Astrocyte of the hippocampus (primary cell): ENCODE measurements around the gene ZC3H14.
"Not testable (repeated sequence)": the region's sequence is repeated elsewhere in the genome, so short reads cannot be mapped to it uniquely, and the experiment has no call there.

Experiments used
- DNase-seq: peaks from one replicate; pipeline ENCODE4 v3.0.0; 2011; ENCODE audit warnings: low read depth, low spot score

Gene ZC3H14, protein sequence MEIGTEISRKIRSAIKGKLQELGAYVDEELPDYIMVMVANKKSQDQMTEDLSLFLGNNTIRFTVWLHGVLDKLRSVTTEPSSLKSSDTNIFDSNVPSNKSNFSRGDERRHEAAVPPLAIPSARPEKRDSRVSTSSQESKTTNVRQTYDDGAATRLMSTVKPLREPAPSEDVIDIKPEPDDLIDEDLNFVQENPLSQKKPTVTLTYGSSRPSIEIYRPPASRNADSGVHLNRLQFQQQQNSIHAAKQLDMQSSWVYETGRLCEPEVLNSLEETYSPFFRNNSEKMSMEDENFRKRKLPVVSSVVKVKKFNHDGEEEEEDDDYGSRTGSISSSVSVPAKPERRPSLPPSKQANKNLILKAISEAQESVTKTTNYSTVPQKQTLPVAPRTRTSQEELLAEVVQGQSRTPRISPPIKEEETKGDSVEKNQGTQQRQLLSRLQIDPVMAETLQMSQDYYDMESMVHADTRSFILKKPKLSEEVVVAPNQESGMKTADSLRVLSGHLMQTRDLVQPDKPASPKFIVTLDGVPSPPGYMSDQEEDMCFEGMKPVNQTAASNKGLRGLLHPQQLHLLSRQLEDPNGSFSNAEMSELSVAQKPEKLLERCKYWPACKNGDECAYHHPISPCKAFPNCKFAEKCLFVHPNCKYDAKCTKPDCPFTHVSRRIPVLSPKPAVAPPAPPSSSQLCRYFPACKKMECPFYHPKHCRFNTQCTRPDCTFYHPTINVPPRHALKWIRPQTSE

GRCh38 chr14:88562831-88563686, at the start of gene ZC3H14:
TSS of gene ZC3H14 (plus strand) at chr14:88563037. CDS start at chr14:88563134, 97 bp downstream.
- DNase-seq: peak; percentile 97

- DNase-seq: no peak
Measured at GRCh38 chr14:88515499-88516221, 47.2 kb upstream of the ZC3H14 start.

GRCh38 chr14:88516861-88517357, 45.9 kb upstream of the ZC3H14 start:
- no peak for DNase-seq

DNA sequence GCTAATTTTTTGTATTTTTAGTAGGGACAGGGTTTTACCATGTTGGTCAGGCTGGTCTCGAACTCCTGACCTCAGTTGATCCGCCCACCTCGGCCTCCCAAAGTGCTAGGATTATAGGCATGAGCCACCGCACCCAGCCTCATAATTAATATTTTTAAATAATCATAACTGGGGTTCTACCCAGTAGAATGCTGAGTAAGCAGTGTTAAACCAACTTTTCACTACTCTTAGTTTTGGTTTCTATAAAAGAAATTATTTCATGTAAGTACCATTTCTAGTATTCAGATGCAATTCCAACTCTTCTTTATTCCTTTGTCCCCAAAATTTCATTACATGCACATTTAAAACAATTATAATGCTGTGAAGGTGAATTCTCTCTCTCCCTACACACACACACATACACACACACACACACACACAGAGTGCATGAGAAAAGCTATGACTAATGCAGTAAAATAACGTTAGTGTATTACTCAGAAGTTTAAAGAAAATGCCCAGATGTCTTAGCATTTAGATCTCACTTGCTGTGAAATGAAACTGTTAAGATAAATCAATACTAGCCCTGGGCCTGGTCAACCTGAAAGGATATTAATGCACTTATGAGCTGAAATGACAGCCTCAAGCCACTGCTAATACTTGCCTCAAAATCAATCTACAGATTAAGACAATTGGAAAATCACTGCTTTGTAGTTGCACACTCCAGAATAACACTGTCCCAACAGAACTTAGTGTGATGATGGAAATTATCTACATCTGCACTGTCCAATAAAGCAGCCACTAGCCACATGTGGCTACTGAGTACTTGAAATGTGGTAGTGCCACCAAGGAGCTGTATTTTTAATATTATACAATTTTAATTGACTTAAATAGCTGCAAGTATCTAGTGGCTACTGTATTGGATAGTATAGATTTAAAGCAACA, 44.0 kb upstream of the ZC3H14 start:
- peak; percentile 42 for DNase-seq

DNA sequence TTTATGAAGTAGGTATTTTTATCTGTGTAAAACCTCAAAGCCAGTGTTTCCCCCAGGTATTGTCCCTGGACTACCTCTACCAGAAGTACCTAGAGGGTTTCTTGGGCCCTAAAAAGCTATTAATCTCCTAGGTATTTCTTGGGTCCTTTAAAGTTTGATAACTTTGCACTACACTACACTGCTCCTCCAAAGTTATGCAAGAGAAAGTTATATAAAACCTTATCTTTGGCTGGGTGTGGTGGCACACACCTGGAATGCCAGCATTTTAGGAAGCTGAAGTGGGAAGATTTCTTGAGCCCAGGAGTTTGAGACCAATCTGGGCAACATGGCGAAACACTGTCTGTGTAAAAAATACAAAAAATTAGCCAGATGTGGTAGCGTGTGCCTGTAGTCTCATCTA, 42.9 kb upstream of the ZC3H14 start:
- DNase-seq: no peak

DNA sequence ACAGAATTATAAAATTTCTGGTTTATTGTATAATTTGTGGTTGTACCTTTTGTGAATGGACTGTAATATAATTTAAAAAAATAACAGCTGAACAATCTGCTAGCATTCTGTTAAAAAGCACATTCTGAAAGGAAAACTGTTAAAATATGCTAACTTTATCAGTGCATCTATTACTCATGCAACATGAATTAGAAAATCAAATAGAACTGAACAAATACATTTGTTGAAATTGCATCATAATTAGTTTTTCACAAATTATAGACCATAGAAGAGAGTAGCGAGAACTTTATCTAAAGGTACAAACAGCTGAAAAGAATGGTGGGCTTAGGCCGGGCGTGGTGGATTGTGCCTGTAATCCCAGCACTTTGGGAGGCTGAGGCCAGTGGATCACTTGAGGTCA, 41.0 kb upstream of the ZC3H14 start:
- peak; percentile 4 for DNase-seq

DNA sequence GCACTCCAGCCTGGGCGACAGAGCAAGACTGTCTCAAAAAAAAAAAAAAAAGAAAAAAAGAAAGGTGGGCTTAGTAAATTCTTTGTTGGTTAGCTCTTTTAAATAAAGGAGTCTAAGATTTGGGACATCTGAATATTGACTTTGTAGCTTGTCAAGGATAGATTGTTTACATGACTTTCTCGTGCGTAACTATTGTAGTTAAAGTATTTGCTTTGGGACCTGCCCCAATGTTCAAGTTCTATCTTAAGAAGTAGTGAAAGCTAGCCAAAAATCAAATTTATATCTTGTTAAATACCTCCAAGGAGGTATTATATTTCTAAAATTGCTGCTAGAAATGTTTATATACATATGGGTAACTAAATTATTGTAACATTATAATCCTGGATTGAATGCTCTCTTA, 40.4 kb upstream of the ZC3H14 start:
- no peak for DNase-seq

DNA sequence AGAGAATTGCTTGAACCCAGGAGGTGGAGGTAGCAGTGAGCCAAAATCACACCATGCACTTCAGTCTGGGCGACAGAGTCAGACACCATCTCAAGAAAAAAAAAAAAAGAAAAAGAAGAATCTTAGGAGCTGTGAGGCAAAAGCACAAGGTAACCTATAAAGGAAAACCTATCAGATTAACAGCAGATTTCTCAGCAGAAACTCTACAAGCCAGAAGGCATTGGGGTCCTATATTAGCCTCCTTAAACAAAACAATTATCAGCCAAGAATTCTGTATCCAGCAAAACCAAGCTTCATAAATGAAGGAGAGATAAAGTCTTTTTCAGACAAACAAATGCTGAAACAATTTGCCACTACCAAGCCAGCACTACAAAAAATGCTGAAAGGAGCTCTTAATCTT, 32.9 kb upstream of the ZC3H14 start:
- not testable (repeated sequence) for DNase-seq

DNA sequence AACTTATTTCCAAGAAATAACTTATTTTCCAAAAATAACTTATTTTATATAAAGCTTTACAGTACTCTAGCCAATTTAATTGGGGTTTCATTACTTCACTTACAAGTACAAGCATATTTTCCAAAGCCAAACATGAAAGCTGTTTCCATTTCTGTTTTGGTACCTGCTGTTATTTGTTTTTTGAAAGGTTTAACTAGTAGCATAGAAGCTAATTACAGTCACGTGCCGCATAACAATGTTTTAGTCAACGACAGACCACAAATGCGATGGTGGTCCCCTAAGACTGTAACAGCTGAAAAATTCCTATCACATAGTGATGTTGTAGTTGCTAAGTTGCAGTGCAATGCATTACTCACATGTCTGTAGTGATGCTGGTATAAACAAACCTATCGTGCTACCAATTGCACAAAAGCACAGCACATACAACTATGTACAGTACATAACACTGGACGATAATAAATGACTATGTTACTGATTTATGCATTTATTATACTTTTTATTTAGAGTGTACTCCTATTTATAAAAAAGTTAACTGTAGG, 29.7 kb upstream of the ZC3H14 start:
- no peak for DNase-seq

GRCh38 chr14:88535149-88535548, 27.7 kb upstream of the ZC3H14 start:
- DNase-seq: no peak

DNA sequence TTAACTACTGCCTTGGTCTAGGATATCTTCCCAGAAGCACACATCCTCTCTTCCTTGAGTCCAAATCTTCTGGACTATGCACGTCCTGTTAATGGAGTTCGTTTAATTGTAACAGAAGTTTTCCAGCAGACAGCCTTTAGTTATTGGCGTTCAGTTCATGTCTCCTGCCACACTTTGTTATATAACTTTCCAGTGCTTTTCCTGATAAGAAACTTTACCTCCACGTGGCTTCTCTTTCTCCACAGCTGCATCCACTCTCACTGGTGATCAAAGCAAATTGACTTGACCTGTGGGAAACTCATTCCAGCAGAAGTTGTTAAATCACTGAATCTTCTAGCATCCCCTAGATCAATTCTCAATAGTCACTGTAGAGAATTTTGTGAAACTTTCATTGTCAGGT, 27.0 kb upstream of the ZC3H14 start:
- DNase-seq: no peak

- DNase-seq: no peak
Measured at GRCh38 chr14:88541324-88541723, 21.5 kb upstream of the ZC3H14 start.

DNA sequence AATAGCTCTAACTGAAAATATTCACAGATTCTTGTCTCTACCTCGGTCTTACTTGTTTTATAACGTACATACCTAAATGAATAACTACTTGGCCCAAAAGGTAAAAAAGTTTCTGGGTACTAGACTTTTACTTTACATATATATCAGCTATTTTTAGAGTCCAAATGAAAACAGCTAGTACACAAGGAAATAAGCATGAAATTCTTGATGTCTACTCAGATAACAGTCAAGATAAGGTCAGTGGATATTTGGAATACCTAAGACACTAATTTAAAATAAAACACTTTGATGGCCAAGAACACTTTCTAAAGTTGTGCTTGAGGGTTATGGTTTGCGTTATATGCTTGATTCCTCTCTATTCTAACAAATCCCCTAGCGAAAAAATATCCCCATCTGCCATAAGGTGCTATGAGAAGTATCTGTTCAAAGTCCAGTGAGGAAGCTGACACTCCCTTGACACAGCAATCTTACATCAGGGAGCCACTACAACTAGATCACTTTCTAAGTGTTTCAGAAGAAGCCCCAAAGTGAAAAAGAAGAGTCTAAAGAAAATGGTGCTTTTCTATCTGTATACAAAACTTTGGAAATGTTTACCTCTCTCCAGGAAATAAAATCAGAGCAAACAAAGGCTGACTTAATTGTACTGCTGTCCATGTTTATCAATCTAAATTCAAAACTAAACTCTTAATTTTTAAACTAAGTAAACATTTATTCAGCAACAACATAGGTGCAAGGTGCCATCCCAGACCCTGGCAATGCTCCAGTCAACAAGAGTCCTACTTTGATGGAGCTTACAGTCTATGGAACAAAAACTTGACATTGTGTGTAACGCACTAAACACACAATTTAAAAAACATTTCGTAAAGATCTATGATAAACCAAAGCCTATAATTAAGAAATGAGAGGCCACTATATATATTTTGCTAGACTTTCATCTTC, 19.7 kb upstream of the ZC3H14 start:
- no peak for DNase-seq

GRCh38 chr14:88545256-88545655, 17.6 kb upstream of the ZC3H14 start:
- DNase-seq: no peak

DNA sequence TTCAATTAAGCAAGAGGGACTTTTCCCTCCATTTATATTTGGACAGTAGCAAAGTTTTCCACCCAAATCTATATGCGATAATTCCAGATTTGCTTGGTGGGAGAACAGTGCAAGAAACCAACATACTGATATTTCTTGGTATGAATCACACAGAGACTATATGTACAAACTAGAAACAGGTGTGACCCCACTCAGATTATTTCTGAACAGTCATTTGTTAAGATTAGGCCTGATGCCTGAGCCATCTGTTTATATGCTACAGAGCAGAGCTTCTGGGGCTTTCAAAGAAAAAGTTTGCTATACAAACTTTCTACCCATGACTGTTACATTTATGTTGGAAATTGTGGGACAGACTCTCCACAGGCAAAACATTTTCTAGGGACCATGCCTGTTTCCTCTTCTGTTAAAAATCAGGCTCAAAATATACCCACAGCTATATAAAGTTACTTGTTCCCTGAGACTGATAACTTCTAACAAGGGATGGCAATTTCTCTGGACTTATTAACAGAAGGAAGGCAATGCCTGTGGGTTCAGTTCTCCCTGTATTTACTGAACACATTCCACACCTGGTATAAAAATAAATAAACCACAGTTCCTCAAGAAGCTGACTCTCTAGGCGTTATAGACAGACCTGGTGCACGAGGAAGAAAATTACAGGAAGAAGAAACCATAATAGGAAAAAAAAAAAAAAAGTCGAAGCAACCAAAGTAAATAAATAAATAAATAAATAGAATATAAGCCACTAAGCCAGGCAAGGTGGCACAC, 16.0 kb upstream of the ZC3H14 start:
- DNase-seq: no peak

DNA sequence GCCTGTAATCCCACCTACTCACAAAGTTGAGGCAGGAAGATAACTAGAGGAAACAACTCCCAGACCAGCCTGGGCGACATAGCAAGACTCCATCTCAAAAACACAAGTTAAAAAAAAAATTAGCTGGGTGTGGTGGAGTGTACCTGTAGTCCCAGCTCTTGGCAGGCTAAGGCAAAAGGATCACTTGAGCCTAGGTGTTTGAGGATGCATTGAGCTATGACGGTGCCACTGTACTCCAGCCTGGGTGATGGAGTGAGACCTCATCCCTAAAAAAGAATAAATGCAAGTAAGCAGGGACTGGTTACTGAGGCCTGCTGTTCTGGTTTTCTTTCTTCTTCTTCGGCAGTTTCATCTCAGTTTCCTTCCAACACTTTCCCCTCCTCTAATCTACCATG, 15.5 kb upstream of the ZC3H14 start:
- no peak for DNase-seq

DNA sequence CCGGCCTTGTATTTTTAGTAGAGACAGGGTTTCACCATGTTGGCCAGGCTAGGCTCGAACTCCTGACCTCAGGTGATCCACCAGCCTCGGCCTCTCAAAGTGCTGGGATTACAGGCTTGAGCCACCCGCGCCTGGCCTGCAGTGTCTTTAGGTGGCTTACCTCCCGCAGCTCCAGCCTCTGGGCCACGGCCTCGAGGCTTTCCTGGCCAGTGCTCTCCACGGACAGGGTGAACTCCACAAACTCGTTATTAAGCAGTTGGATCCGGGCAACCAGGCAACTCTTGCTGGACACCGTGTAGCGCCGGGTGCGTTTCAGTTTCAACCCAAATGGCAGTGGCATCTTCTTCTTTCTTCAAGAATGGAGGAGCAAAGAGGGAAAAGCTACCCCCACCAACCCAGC, 12.8 kb upstream of the ZC3H14 start:
- no peak for DNase-seq
